Muscle layer of colon (tissue), 2 donors: Measurements from ENCODE around the gene CPNE2.

Experiments
- H3K27ac ChIP-seq: one replicate; pipeline ENCODE4 v1.7.0; 2013; ENCODE audit warnings: low read depth, mild to moderate bottlenecking, low read length, moderate library complexity
- H3K27me3 ChIP-seq, 2 donors: one replicate each; pipeline ENCODE4 v1.7.0; 2013; ENCODE audit warnings: low read length in 2 of 2, mild to moderate bottlenecking in 2 of 2; ENCODE audit not compliant: insufficient read depth in 2 of 2, control insufficient read depth in 1 of 2
- H3K36me3 ChIP-seq: one replicate; pipeline ENCODE4 v1.7.0; 2013; ENCODE audit warnings: mild to moderate bottlenecking, low read length; ENCODE audit not compliant: insufficient read depth
- H3K4me1 ChIP-seq: one replicate; pipeline ENCODE4 v1.7.0; 2013; ENCODE audit warnings: mild to moderate bottlenecking, low read length; ENCODE audit not compliant: insufficient read depth
- H3K4me3 ChIP-seq, 2 donors: one replicate each; pipeline ENCODE4 v1.7.0; 2013; ENCODE audit warnings: low read length in 2 of 2, low read depth in 1 of 2, mild to moderate bottlenecking in 1 of 2, moderate library complexity in 1 of 2
- H3K9ac ChIP-seq: one replicate; pipeline ENCODE4 v1.7.0; 2013; ENCODE audit warnings: low read length
- H3K9me3 ChIP-seq: one replicate; pipeline ENCODE4 v1.7.0; 2013; ENCODE audit warnings: mild to moderate bottlenecking, low read length
- donor health status: abdominal sarcoma.
- donor health status: Adenocarcinoma of cecum.

CPNE2 gene

GRCh38 chr16:57166951-57167350, 74.6 kb downstream of the CPNE2 start:
- H3K27me3 ChIP-seq: no peaks in the 10 kb centered on the region
- H3K9ac ChIP-seq: no peak overlapping the region
- no peak overlapping the region for H3K4me3 ChIP-seq
- no peaks in the 10 kb centered on the region for H3K9me3 ChIP-seq
- H3K4me1 ChIP-seq: no peaks in the 10 kb centered on the region
- peaks cover 56% of the 10 kb centered on the region for H3K36me3 ChIP-seq
- no peak overlapping the region for H3K27ac ChIP-seq

GRCh38 chr16:57167538-57167937, 75.2 kb downstream of the CPNE2 start:
- Histone ChIP-seq H3K27me3 (no peaks in the 10 kb centered on the region), H3K27ac (no peak overlapping the region), H3K9me3 (no peaks in the 10 kb centered on the region), H3K9ac (no peak overlapping the region), H3K4me1 (no peaks in the 10 kb centered on the region), H3K4me3 (no peak overlapping the region), H3K36me3 (peaks cover 62% of the 10 kb centered on the region)

GRCh38 chr16:57167953-57168352, 75.6 kb downstream of the CPNE2 start:
- Histone ChIP-seq H3K27ac (no peak overlapping the region), H3K36me3 (peaks cover 66% of the 10 kb centered on the region)

GRCh38 chr16:57169327-57169726, 76.9 kb downstream of the CPNE2 start:
- Histone ChIP-seq H3K9ac (no peak overlapping the region), H3K4me3 (no peak overlapping the region), H3K4me1 (no peaks in the 10 kb centered on the region), H3K9me3 (no peaks in the 10 kb centered on the region), H3K36me3 (peaks cover 58% of the 10 kb centered on the region), H3K27me3 (no peaks in the 10 kb centered on the region), H3K27ac (no peak overlapping the region)

More at GRCh38 chr16:57167953-57168352, 75.6 kb downstream of the CPNE2 start:
- Histone ChIP-seq H3K27me3 (no peaks in the 10 kb centered on the region), H3K4me3 (no peak overlapping the region), H3K9ac (no peak overlapping the region), H3K9me3 (no peaks in the 10 kb centered on the region), H3K4me1 (no peaks in the 10 kb centered on the region)

- no peak overlapping the region for H3K9ac ChIP-seq
- no peak overlapping the region for H3K27ac ChIP-seq
- no peaks in the 10 kb centered on the region for H3K27me3 ChIP-seq
- H3K4me1 ChIP-seq: no peaks in the 10 kb centered on the region
- no peaks in the 10 kb centered on the region for H3K9me3 ChIP-seq
- no peak overlapping the region for H3K4me3 ChIP-seq
- peaks cover 33% of the 10 kb centered on the region for H3K36me3 ChIP-seq
Measured at GRCh38 chr16:57172721-57173290, 80.4 kb downstream of the CPNE2 start.

- Histone ChIP-seq H3K27me3 (no peaks in the 10 kb centered on the region), H3K4me1 (no peaks in the 10 kb centered on the region), H3K27ac (no peak overlapping the region), H3K9ac (no peak overlapping the region), H3K4me3 (no peak overlapping the region), H3K36me3 (peaks cover 24% of the 10 kb centered on the region), H3K9me3 (no peaks in the 10 kb centered on the region)
Measured at GRCh38 chr16:57175896-57176295, 83.5 kb downstream of the CPNE2 start.

GRCh38 chr16:57178196-57178595, 85.8 kb downstream of the CPNE2 start:
- Histone ChIP-seq H3K27me3 (no peaks in the 10 kb centered on the region), H3K27ac (no peak overlapping the region), H3K4me3 (no peak overlapping the region), H3K9ac (no peak overlapping the region), H3K4me1 (no peaks in the 10 kb centered on the region), H3K36me3 (peaks cover under 1% of the 10 kb centered on the region), H3K9me3 (no peaks in the 10 kb centered on the region)

- no peak overlapping the region for H3K27ac ChIP-seq
- no peak overlapping the region for H3K4me3 ChIP-seq
- H3K27me3 ChIP-seq: no peaks in the 10 kb centered on the region
- H3K9me3 ChIP-seq: no peaks in the 10 kb centered on the region
- H3K36me3 ChIP-seq: no peaks in the 10 kb centered on the region
- no peak overlapping the region for H3K9ac ChIP-seq
- no peaks in the 10 kb centered on the region for H3K4me1 ChIP-seq
Measured at GRCh38 chr16:57178793-57179212, 86.4 kb downstream of the CPNE2 start.

GRCh38 chr16:57179215-57179828, 86.9 kb downstream of the CPNE2 start:
- Histone ChIP-seq H3K9ac (no peak overlapping the region), H3K36me3 (no peaks in the 10 kb centered on the region), H3K4me3 (no peak overlapping the region), H3K27me3 (no peaks in the 10 kb centered on the region), H3K27ac (no peak overlapping the region), H3K4me1 (peaks cover 3% of the 10 kb centered on the region), H3K9me3 (no peaks in the 10 kb centered on the region)

GRCh38 chr16:57184113-57184512, 91.7 kb downstream of the CPNE2 start:
- Histone ChIP-seq H3K4me3 (no peak overlapping the region), H3K4me1 (peaks cover 20% of the 10 kb centered on the region), H3K36me3 (no peaks in the 10 kb centered on the region), H3K27ac (no peak overlapping the region), H3K27me3 (no peaks in the 10 kb centered on the region), H3K9me3 (no peaks in the 10 kb centered on the region), H3K9ac (no peak overlapping the region)

GRCh38 chr16:57184887-57185445, 92.6 kb downstream of the CPNE2 start:
- Histone ChIP-seq H3K9ac (peak overlapping the region; percentile 95), H3K4me3 (peak overlapping the region; percentile 80 to 90)

More at GRCh38 chr16:57184887-57185445, 92.6 kb downstream of the CPNE2 start:
- H3K4me1 ChIP-seq: peaks cover 20% of the 10 kb centered on the region
- no peaks in the 10 kb centered on the region for H3K36me3 ChIP-seq
- H3K9me3 ChIP-seq: no peaks in the 10 kb centered on the region
- H3K27ac ChIP-seq: peak overlapping the region; percentile 94
- H3K27me3 ChIP-seq: no peaks in the 10 kb centered on the region
